Measurements from ENCODE around the gene RFTN1. TPM values are rescaled to one million over a fixed set of nuclear protein-coding genes. Genes with fewer than 3 reads are reported as not detected.
"Not testable (repeated sequence)": the region's sequence is repeated elsewhere in the genome, so short reads cannot be mapped to it uniquely, and the experiment has no call there.

RFTN1 gene
- total RNA-seq, 1 experiment from 2014 or later = 0.15 TPM

DNA sequence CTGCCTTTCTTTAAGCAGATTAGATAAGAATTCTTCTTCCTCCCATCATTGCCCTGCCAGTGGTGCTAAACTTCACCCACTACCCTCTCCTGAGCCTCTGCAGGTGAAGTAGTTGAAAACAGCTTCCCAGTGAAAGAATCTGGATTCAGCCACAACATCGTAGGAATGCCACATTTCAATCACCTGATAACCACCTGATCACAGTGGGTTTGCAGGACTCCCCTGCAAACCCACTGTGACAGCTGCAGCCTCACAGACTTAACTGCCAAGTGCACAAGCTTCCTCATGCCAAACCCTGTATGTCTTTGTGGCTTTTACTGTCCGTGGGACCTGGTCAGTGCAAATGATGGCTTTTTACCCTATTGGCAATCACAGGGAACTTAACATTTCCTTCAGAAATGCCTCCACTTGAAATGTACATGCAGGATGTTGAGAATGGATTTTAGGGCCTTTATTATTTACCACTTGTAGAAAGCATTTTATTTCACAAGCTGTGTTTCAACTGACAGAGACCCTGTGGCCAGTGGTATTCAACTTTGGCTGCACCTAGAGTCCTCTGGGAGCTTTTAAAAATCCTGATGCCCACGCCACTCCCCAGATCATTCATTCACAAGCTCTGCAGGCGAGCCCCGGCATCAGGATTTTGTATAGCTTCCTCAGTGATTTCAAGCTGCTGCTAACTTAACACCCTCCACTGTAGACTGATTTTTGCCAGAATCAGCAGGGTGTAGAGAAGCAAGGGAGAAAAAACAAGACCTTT, 199.4 kb downstream of the RFTN1 start:
- no peak for DNase-seq (ENCODE audit: extremely low read depth, low read depth)

DNA sequence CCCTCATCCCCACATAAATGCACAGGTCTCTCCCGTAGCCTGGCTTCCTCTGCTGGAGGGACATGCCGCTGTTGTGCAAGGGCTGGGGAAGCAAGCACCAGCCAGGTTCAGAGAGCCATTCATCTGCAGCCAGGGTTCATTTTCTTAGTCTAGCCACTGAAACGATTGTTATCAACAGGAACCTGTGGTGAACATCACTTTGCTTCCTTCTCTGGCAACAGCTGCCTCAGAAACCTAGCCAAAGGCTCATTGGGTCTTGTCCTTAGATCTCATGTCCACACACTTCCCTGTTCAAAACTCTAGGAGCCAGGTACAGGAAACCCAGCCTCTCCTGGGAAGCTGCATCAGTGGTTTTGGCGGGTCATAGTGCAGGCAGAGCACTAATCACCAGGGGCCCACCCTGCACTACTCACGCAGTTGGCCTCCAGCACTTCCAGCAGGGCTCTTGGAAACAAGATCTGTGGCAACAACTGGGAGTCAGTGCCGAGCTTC, 201.5 kb downstream of the RFTN1 start:
- no peak for DNase-seq (ENCODE audit: extremely low read depth, low read depth)

DNA sequence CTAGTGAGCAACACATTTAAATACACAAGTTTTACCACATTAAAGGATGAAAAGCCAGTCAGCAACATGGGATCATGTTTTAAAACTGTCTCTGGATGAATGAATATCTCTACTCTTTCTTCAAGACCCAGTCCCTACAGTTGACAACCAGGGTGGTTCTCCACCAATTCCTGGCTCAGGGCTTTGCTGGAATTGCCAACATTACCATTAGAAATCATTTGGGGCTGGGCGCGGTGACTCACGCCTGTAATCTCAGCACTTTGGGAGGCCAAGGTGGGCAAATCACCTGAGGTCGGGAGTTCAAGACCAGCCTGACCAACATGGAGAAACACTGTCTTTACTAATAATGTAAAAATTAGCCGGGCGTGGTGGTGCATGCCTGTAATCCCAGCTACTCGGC, 203.0 kb downstream of the RFTN1 start:
- not testable (repeated sequence) for DNase-seq (ENCODE audit: extremely low read depth, low read depth)

DNA sequence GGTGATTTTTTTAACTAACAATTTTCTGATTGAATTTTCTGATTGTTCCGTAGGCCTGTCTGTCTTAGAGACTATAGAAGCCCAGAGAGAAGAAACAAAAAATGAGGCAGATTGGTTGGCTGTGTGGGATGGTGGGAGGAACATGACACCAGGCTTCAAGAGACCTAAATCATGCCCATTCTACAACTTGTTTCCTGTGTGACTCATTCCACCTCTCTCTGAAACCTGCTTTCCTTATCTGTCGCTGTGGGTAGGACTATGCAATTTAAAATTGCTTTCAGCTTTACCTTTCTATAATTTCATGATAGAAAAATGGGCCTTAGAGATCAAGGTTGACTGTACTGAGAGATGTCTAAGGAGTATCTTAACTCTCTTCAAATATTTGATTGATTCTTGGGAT, 203.9 kb downstream of the RFTN1 start:
- no peak for DNase-seq (ENCODE audit: extremely low read depth, low read depth)

DNA sequence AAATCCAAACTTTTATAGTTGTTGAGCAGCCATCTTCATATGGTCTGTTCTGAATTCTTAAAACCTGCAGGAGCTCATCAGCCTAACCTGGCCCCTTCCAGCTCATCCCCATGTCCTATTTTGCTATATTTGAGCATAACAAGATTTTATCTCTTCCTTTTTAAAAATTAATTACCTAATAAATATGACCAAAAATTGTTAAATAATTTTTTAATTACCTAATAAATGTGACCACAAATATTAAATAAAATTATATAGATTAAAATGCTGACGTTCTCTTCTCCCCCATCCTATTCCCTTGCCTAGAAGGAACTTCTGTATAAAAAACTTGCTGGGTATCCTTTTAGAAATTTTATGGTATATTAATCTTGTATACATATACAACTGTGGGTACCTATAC, 204.8 kb downstream of the RFTN1 start:
- no peak for DNase-seq (ENCODE audit: extremely low read depth, low read depth)

DNA sequence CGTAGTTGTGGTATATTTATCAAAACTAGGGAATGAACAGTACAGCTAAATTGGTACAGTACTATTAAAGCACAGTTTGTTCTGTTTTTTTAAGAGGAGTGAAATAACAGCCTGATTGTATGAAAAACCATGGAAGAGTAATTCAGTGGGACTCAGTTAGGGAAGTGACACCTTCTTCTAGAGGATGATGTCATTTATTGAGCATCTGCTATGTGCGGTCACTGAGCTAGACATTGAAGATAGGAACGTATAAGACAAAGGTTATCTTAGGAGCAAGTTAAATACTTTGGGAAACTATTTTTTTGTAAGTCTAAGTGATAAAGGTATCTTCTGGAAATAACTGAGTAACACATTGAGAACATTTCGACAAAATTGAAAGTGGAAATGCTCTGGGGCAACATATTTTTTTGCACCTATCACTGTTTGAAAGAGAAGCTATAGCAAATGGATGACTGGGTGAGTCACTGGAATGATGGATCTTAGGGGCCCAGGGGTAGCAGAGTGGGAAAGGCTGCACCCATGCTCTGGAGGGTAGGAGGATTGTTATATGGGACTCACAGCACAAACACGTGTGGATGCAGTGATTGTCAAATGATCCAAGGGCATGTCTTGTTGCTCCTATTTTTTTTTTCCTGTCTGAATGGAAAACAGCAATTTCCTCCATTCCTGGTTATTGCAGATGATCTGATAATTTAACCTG, 205.5 kb downstream of the RFTN1 start:
- no peak for DNase-seq (ENCODE audit: extremely low read depth, low read depth)

DNA sequence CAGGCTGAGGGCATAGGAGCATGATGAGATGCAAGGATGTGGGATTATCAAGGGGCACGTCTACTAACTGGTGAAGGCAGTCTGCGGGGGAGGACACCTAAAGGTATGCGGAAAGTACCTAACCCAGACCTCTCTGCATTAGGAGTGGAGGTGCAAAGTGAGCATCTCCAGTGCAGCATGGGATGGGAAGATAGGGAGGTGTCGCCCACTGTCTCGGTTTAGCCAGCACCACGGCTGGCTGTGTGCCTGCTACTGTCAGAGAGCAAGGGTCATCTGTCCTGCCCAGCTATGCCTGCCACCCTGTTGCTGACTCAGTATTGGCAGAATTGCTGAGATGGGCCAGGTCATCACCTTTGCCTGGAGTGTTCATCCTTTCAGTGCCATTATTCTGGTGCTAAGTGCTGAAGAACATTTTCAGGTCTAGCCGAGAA, 208.4 kb downstream of the RFTN1 start:
- no peak for DNase-seq (ENCODE audit: extremely low read depth, low read depth)

DNA sequence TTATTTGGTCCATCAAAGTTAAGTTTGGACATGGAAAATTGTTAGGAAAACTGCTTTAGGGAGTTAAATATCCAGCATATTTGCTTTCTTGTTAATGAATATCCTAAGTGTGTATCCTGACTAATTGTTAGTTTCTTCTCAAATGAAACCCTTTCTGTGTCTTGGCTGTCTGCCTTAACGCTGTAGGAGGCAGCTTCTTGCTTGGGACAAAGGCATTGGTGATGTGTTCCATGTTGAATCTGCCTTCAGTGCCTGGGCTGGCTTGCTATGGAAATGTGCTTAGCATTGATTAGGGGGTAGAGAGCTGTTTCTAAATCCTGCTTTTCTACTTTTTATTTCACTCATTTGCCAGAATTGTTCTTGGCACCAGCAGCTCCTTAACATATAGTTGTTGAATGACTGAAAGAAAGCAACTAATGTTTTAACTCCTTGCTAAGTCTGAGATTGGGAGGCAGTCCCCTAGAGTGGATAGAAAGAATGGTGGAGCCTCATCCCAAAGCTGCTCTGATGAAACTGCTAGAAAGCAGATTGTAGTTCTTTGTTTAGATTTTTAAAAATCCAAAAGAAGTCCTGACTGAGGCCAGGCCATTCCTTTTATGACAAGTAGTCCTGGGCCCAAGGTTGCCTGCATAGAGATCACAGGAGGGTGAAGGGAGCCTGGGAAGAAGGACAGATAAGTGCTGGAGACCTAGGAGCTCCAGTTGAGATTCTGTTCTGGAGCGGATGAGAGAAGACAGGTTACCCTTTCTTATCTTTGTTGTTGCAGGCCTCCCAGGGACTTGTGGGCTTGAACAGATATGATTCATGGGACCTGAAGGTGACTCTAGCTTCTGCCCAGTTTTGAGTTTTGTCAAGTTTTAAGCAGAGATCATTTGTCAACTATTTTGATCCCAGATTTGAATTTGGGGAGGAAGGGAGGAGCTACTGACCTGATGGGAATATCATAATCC, 209.2 kb downstream of the RFTN1 start:
- DNase-seq (ENCODE audit: extremely low read depth, low read depth) = no peak

DNA sequence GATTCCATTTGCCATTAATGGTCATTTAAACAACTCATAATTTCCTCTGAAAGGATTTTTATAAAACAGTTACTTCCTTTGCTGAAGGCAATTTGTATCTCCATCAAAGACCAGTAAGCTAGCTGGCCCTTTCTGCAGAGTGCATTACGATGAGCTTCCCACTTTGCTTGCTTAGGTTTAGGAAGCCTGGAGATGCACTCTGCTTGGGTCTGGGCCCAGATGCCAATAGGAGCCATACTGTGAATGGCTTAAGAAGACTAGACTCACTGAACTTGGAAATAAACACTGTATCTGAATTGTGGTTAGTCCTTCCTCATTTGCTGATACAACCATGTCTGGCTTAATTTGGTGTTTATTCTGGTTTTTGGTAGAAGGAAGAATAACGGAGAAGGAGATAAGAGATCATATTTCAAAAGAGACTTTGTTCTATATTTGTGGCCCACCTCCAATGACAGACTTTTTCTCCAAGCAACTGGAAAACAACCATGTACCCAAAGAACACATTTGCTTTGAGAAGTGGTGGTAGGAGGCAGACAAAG, 210.4 kb downstream of the RFTN1 start:
- DNase-seq (ENCODE audit: extremely low read depth, low read depth) = no peak

DNA sequence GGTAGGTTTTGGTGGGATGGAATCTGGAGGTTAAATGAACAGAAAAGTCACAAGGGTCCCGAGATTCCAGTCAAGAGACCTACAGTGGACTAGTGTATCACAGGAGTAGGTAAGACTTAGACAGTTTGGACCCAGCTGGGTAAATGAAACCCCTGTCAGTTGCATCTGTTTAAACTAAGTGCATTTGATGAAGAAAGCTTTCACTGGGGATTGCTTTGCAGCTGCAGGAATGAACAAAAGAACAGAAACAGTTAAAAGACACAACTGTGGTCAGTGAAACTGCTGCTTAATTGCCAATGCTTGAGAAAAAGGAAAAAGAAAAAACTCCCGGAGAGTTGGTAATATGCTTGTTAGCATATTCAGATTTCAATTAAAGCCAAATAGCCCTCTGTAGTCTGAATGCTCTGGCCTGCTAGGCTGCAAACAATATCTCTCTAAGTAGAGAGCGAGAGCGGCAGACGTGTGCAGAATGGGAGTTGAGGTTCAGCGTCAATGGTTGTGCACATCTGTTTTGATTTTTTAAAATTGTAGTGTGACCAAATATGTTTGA, 211.3 kb downstream of the RFTN1 start:
- DNase-seq (ENCODE audit: extremely low read depth, low read depth) = no peak

DNA sequence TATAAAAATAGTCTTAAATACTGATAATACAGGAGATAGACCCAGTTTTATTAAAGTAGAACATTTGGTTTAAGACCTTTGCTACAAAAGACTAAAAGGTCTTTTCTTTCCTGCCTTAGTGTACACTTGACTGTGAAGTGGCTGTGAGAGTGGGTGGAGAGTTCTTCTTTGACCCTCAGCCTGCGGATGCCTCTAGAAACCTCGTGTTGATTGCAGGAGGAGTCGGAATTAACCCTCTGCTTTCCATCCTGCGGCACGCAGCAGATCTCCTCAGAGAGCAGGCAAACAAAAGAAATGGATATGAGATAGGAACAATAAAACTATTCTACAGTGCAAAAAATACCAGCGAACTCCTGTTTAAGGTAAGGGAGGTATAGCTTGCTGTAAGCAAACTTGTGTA, 212.0 kb downstream of the RFTN1 start:
- no peak for DNase-seq (ENCODE audit: extremely low read depth, low read depth)

DNA sequence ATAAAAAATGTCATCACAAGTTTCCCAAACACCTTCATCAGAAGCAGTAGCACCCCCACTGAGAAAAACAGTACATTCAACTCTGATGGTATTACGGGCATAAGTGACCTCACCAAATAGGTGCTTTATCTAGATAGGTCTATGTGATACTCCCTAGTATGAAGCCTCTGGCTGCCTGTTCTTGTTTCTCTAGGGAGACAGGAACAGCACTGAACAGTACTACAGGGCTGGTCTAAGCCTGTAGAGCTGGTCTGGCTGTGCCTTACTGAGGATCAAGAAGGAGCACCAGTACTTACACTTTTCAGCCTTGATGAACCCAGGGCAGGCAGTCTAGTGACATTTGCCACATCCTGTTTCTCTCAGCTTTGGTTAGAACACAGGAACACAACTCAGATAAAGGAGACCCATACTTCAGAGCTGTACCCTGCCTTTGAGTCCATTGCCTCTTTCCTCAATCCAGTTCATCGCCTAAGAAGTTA, 212.6 kb downstream of the RFTN1 start:
- DNase-seq (ENCODE audit: extremely low read depth, low read depth) = no peak

DNA sequence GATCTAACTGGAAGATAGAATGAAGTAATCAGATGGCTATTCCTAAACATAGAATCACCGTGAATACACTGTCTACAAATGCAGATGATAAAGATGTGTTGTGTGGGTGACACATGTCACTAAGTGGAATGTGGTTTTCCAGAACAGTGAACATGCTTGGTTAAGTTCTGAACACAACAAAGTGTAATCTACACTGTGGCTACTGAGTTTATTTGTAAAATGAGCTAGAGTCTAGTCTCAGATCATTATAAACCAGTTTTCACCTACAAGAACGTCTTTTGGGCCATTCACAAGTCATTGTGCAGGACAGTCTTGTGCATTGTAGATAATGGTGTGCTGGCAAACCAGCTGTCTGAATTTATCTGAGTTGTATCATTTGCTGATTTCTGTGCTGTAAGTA, 213.2 kb downstream of the RFTN1 start:
- DNase-seq (ENCODE audit: extremely low read depth, low read depth) = no peak

DNA sequence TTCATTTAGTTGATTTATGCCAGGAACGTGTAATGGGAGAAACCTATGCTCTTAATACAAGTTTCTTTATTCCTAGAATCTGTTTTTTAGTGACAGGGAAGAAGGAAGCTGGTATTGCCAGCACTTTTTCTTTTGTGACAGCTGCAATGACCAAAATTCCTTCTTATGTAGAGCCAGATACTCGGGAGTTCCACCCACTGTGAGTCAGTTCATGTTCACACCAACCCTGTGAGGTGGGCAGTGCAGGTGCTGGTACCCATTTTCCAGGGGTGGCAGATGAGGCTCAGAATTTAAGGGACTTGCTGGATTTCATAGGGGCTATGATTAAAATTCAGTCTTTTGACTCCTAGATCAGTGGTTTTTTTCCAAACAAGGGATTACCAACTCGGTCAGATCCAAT, 213.8 kb downstream of the RFTN1 start:
- DNase-seq (ENCODE audit: extremely low read depth, low read depth) = no peak

DNA sequence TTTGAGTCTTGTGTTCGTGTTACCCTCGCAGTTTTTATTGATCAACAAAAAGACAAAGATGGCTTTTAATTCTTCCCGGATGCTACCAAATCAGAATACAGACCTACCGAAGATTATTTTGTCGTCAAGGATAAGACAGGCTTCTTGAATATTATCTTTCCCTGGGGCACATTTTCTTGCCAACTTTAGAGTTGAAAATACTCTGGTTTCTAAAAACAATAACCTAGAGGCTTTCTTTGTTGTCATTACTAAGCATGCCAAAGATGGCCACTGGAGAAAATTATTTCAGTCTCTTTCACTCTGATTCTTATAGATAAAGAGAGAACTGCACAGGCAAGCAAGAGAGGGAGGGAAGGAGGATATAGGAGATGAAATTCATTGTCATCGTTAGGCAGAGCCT, 214.6 kb downstream of the RFTN1 start:
- no peak for DNase-seq (ENCODE audit: extremely low read depth, low read depth)

DNA sequence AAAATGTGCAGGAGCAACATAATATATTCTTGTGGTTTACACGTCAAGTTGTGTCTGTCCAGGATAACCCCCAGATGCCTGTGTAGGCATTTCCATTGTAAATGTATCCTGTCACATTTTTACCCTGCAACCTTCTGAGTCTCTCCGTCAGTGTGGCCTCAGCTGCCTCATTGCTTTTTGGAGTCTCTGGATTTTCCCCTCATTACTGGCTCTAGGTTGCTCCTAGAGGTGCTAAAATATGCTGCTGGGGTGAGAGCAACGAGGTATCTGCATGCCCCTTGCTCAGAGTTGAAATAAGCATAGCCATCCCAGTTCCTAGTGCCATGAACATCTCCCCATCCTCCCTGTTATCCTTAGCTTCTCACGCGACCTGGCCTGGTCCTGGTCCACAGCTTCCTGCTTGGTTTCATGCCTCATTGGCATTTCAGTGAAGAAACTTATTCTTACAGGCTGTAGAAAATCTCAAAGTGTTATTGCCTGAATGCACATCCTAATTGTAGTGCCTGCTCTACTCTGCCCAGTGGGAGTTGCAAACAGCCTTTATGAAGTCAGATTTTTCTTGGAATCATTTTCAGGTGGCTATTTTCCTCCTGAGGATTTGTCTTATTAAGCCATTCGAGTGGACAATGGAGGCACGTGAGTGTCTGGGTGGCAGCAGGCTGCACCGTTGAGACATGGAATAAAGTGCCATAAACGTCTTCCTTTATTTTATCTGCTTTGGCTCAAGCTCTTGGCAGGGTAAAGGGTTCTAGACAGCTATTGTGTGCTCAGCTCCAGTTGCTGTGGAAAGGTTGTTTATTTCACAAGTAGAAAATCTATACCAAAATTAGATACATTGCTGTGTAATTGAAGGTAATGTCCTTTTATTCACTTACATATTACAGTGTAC, 215.3 kb downstream of the RFTN1 start:
- no peak for DNase-seq (ENCODE audit: extremely low read depth, low read depth)

DNA sequence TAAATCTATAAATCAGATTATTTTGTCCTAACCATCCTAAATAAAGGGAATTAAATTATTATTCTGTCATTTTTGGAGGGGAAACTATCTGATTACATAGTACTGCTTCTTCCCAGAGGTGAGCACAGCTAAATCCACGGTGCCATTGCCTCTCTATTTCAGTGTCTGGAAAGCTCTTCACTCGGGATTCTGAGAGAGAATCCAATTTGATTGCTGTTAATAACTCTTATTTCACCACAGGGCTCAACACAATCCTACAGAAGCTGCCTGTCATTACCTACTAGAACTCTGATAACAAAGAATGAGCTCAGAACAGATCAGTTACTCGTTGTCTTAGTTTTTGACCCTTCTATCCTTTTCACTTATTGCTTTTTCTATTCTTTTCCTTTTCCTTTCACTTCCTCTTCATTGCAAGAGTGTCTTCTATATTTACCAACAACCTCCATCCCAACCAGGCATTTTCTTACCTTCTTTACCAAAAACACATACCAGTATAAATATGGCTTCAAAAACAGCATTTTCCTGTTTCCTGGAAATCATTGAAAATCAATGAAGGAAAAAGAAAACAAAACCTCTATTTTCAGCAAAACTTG, 218.1 kb downstream of the RFTN1 start:
- no peak for DNase-seq (ENCODE audit: extremely low read depth, low read depth)

DNA sequence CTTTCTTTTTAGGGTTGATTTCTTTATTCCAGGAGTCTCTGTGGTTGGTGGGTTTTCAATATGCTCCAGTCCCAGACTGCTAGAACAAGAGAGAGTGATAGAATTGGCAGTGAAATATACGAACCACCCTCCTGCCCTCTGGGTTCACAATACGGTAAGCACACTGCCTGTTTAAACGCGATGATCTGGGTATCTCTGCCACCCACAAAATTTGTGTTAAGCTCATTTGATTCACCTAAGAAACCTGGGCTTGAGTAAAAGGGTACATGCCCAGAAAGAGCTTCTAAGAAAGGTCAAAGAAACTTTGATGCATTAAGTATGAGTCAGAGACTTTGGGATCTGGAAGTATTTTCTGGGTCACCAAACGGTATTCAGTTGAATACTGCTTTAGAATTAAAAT, 218.7 kb downstream of the RFTN1 start:
- DNase-seq (ENCODE audit: extremely low read depth, low read depth) = no peak

DNA sequence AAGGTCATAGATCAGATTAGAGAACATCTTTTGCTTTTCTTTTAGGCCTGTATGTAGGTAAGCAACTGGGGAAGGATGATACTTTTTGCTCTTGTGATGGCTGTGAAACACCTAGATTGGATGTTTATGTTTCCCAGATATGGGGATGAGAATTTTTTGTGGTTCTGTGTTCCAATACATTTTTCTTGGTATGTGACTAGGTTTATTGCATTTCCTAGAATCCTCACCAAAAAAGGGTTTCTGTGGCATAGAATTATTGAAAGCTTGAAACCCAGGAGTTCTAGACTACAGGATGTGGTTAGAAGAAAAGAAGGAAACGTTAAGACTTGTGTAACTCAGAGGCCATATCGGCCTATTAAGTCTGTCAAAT, 222.7 kb downstream of the RFTN1 start:
- DNase-seq (ENCODE audit: extremely low read depth, low read depth) = no peak

Data from NCI-H460 (cell line).